GM12872 (cell line): ENCODE measurements around the gene OR10K2.

ENCODE experiments used
- TF ChIP-seq, protein P1 (sequence below): IDR thresholded peaks from 3 replicates; pipeline ENCODE4 v1.5.1; 2011; ENCODE audit warnings: low read depth, mild to moderate bottlenecking, low read length, moderate library complexity; ENCODE audit not compliant: insufficient read depth

The OR10K2 gene

DNA sequence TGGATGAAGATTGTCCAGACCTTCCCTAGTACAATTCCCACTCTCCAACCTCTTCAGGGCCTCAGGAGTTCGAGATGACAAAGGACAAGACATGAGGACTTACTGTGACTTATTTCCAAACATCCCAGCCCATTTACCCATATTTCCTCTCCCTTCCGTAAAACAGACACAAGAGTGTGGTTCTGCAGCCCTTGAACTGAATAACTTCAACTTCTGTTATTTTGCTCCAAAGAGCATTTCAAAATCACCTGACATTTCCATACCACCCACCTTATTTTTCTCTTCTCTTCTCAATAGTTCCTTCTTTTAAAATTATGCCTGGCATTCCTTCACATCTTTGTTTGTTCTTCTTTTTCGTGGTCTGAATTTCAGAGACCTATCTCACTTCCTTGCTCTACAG, 8.7 kb upstream of the OR10K2 start:
- TF ChIP-seq, protein P1, sequence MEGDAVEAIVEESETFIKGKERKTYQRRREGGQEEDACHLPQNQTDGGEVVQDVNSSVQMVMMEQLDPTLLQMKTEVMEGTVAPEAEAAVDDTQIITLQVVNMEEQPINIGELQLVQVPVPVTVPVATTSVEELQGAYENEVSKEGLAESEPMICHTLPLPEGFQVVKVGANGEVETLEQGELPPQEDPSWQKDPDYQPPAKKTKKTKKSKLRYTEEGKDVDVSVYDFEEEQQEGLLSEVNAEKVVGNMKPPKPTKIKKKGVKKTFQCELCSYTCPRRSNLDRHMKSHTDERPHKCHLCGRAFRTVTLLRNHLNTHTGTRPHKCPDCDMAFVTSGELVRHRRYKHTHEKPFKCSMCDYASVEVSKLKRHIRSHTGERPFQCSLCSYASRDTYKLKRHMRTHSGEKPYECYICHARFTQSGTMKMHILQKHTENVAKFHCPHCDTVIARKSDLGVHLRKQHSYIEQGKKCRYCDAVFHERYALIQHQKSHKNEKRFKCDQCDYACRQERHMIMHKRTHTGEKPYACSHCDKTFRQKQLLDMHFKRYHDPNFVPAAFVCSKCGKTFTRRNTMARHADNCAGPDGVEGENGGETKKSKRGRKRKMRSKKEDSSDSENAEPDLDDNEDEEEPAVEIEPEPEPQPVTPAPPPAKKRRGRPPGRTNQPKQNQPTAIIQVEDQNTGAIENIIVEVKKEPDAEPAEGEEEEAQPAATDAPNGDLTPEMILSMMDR = no peak

DNA sequence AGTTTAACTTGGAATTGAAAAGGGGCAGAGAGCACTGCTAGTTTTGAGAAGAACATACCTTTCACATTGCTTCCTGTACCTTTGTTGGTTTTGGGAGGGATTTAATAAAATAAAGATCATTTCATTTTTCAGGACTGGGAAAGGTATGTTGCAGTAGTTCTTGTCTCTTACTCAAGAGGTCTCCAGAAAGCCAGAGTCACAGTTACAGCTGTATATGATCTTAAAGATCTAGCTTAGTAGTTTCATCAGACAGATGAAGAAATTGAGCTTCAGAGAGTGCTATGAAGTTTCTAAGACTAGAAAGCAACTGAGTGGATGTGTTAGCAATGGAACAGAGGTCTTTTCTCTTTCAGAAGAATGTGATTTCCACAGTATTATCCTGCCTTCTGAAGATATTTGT, 1.0 kb downstream of the OR10K2 start:
- TF ChIP-seq, protein P1 = no peak

- TF ChIP-seq, protein P1 = no peak
Measured at GRCh38 chr1:158422212-158422611, 3.8 kb downstream of the OR10K2 start.

DNA sequence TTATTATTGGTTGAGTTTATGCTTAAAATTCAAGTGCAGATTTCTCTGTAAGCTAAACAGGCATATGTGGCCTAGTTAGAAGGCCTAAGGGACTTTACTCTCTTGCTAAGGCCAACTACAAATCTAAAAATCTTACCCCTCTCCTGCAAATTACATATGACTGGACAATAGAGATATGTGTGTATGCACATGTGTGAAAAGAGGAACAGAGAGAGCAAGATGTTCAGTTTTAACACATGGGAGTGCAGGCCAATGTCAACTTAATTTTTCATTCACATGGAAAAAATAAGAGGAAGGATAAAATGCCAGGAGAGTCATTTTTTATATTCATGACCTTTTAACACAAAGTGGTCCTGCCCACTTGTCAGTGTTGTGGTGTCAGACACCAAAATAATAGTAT, 8.5 kb downstream of the OR10K2 start:
- TF ChIP-seq, protein P1 = no peak

GRCh38 chr1:158414651-158415345, 11.2 kb downstream of the OR10K2 start:
- TF ChIP-seq, protein P1 = no peak

DNA sequence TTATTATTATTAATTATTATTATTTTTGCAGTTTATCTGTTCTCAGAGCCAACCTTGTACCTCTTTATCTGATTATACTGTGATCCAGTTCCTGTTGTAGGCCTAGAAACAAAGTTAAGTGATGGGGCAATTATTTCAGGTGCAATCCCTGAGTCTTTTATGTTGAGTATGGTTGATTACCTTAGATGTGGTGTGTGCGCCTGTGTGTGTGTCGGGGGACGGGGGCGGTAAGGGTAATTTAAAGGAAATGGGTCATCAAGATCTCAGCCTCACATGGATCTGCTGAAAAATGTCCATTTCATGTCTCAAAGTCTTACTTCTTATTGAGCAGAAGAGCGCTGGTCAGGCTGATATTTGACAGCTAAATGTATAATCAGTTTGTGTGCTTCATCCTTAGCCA, 18.9 kb downstream of the OR10K2 start:
- TF ChIP-seq, protein P1 = no peak

- TF ChIP-seq, protein P1 = no peak
Measured at GRCh38 chr1:158400871-158401270, 25.2 kb downstream of the OR10K2 start.
